Uterus (tissue), 4 donors: ENCODE results near the gene TBKBP1. TPM values are rescaled to one million over a fixed set of nuclear protein-coding genes. Genes with fewer than 3 reads are reported as not detected.

Experiments
- DNase-seq, 2 donors: peaks; one replicate each; pipeline ENCODE4 v3.0.0-alpha.2; 2019 to 2020
- H3K27ac ChIP-seq, 2 donors: fragments of 200-600 bp; sonication (generic); 1 replicate in 1 of 2; 2 replicates in 1 of 2; pipeline ENCODE4 v1.5.1; 2016 to 2018
- H3K27me3 ChIP-seq, 2 donors: fragments of 200-600 bp; sonication (generic); one replicate each; pipeline ENCODE4 v1.5.1; 2018 to 2019; ENCODE audit warnings: control low read depth in 1 of 2
- H3K36me3 ChIP-seq, 2 donors: fragments of 200-600 bp; sonication (generic); one replicate each; pipeline ENCODE4 v1.5.1; 2019; ENCODE audit warnings: control low read depth in 1 of 2
- H3K4me1 ChIP-seq, 2 donors: fragments of 200-600 bp; sonication (generic); one replicate each; pipeline ENCODE4 v1.5.1; 2018 to 2019; ENCODE audit warnings: control low read depth in 1 of 2
- H3K4me3 ChIP-seq, 2 donors: fragments of 200-600 bp; sonication (generic); 1 replicate in 1 of 2; 2 replicates in 1 of 2; pipeline ENCODE4 v1.5.1; 2018 to 2019; ENCODE audit warnings: mild to moderate bottlenecking in 1 of 2
- H3K9me3 ChIP-seq, 2 donors: fragments of 200-600 bp; sonication (generic); one replicate each; pipeline ENCODE4 v1.5.1; 2019; ENCODE audit warnings: control low read depth in 1 of 2
- POLR2A ChIP-seq, 2 donors: fragments of 450-650 bp; IDR thresholded peaks; one replicate each; pipeline ENCODE4 v1.6.1; 2016; ENCODE audit warnings: antibody characterized with exemption in 2 of 2, mild to moderate bottlenecking in 1 of 2, moderate library complexity in 1 of 2
- intact Hi-C: fragments of 100-400 bp; cut with DNase I; formaldehyde crosslinking; loops from one replicate; pipeline ENCODE4 v1.15.1; 2023; ENCODE audit warnings: low total_unique reads
- total RNA-seq, 4 donors: library from RNA; depleted of rRNA in 3 of 4; stranded (reverse); fragments of >200 nt in 3 of 4; gene quantifications; one replicate each; pipeline versions ENCODE4 v1.1.0 to v1.2.4, GENCODE V29; 2014 to 2023
- TF ChIP-seq, protein P1 (sequence below), 4 experiments: fragments of 200-600 bp in 2 of 4; fragments of 450-650 bp in 2 of 4; sonication (generic) in 2 of 4; IDR thresholded peaks; one replicate each; pipeline ENCODE4 v1.5.1; 2016 to 2019; ENCODE audit warnings: antibody characterized with exemption in 4 of 4, mild to moderate bottlenecking in 2 of 4, moderate library complexity in 1 of 4
- donor health status: DM: yes; HTN: yes; CAD: no.

Gene TBKBP1
- total RNA-seq, 4 donors from 2014 or later = 2.6 to 24.8 (median 10.7) TPM

- H3K27me3 ChIP-seq = peaks cover 3 to 11% of the 10 kb centered on the region in 2 donors
- no peak overlapping the region for H3K27ac ChIP-seq
- H3K4me1 ChIP-seq = no peaks in the 10 kb centered on the region
- no peak for TF ChIP-seq POLR2A (IDR thresholded peaks at IDR 0.05)
- TF ChIP-seq, protein P1, sequence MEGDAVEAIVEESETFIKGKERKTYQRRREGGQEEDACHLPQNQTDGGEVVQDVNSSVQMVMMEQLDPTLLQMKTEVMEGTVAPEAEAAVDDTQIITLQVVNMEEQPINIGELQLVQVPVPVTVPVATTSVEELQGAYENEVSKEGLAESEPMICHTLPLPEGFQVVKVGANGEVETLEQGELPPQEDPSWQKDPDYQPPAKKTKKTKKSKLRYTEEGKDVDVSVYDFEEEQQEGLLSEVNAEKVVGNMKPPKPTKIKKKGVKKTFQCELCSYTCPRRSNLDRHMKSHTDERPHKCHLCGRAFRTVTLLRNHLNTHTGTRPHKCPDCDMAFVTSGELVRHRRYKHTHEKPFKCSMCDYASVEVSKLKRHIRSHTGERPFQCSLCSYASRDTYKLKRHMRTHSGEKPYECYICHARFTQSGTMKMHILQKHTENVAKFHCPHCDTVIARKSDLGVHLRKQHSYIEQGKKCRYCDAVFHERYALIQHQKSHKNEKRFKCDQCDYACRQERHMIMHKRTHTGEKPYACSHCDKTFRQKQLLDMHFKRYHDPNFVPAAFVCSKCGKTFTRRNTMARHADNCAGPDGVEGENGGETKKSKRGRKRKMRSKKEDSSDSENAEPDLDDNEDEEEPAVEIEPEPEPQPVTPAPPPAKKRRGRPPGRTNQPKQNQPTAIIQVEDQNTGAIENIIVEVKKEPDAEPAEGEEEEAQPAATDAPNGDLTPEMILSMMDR (IDR thresholded peaks at IDR 0.05) = no peak
- no peak for DNase-seq
- no peak overlapping the region for H3K4me3 ChIP-seq
- intact Hi-C loops = no loop called here
- no peaks in the 10 kb centered on the region for H3K9me3 ChIP-seq
- no peaks in the 10 kb centered on the region for H3K36me3 ChIP-seq
These were observed 22.4 kb downstream of the TBKBP1 start for GRCh38 chr17:47716375-47716774.

- H3K4me1 ChIP-seq = no peaks in the 10 kb centered on the region
- no peaks in the 10 kb centered on the region for H3K36me3 ChIP-seq
- no peak overlapping the region for H3K27ac ChIP-seq
- peaks cover 3 to 17% of the 10 kb centered on the region in 2 donors for H3K27me3 ChIP-seq
- no peaks in the 10 kb centered on the region for H3K9me3 ChIP-seq
- no peak for DNase-seq
- H3K4me3 ChIP-seq = no peak overlapping the region
- TF ChIP-seq, protein P1 (IDR thresholded peaks at IDR 0.05) = no peak
- no peak for TF ChIP-seq POLR2A (IDR thresholded peaks at IDR 0.05)
- intact Hi-C loops = no loop called here
These were observed 23.3 kb downstream of the TBKBP1 start for GRCh38 chr17:47717261-47717697.

DNA sequence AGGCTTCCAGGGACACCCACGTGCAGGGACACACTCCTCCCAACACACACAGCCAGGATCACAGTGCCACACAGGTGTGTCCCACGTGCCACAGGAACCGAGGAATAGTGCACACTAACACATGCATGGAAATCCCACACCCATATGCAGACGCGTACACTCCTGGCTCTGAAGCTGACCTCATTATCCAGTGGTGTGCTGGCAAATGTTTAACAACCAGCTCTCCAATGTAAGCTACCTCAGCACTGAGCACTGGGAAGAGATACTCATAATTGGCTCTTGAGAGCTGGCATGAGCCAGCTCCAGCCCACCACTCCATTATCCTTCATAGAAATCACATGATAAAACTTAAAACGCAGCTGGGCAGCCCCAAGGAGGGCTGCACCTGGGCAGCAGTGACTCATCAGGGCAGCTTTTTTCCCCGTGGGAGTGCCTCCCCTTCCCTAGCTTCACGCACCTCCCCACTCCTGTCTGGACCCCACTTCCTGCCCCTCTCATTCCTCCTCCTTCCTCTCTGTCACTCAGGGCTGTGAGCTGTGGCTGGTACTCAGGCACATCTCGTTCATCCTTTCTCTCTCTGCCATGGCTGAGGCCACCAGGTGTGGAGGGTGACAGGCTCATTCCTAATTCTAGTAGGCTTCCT lies 24.1 kb downstream of the TBKBP1 start:
- no peaks in the 10 kb centered on the region for H3K9me3 ChIP-seq
- no peaks in the 10 kb centered on the region for H3K36me3 ChIP-seq
- no peak overlapping the region for H3K27ac ChIP-seq
- intact Hi-C loops = no loop called here
- no peak overlapping the region for H3K4me3 ChIP-seq
- H3K4me1 ChIP-seq = no peaks in the 10 kb centered on the region
- H3K27me3 ChIP-seq = peaks cover 3 to 17% of the 10 kb centered on the region in 2 donors
- DNase-seq = no peak
- TF ChIP-seq, protein P1 (IDR thresholded peaks at IDR 0.05) = no peak
- TF ChIP-seq POLR2A (IDR thresholded peaks at IDR 0.05) = no peak

- Histone ChIP-seq H3K4me1 (no peaks in the 10 kb centered on the region), H3K4me3 (no peak overlapping the region), H3K36me3 (no peaks in the 10 kb centered on the region), H3K27me3 (peaks cover 3 to 17% of the 10 kb centered on the region in 2 donors), H3K9me3 (no peaks in the 10 kb centered on the region), H3K27ac (no peak overlapping the region)
- no peak for TF ChIP-seq POLR2A (IDR thresholded peaks at IDR 0.05)
- TF ChIP-seq, protein P1 (IDR thresholded peaks at IDR 0.05) = no peak
- DNase-seq = no peak
- intact Hi-C loops = no loop called here
These were observed 24.9 kb downstream of the TBKBP1 start for GRCh38 chr17:47718634-47719405.
